GM21367 (cell line): ENCODE measurements around the gene BMS1.
"Not testable (repeated sequence)": the region's sequence is repeated elsewhere in the genome, so short reads cannot be mapped to it uniquely, and the experiment has no call there.

Source experiments
- ATAC-seq: cut with Tn5 transposase; IDR thresholded peaks from one replicate; pipeline ENCODE4 v1.9.1; 2021; ENCODE audit not compliant: unreplicated experiment

Gene BMS1

GRCh38 chr10:42865716-42866114 lies 83.1 kb downstream of the BMS1 start:
- ATAC-seq = no peak

- no peak for ATAC-seq
These were observed 83.8 kb downstream of the BMS1 start for GRCh38 chr10:42866115-42866995.

GRCh38 chr10:42867571-42867970 lies 85.0 kb downstream of the BMS1 start:
- ATAC-seq = no peak

- ATAC-seq = no peak
These were observed 85.9 kb downstream of the BMS1 start for GRCh38 chr10:42868530-42868929.

GRCh38 chr10:42869977-42870350 lies 87.4 kb downstream of the BMS1 start:
- ATAC-seq = no peak

- ATAC-seq = not testable (repeated sequence)
These were observed 88.6 kb downstream of the BMS1 start for GRCh38 chr10:42871138-42871641.

- no peak for ATAC-seq
These were observed 89.2 kb downstream of the BMS1 start for GRCh38 chr10:42871823-42872222.

- ATAC-seq = no peak
These were observed 90.4 kb downstream of the BMS1 start for GRCh38 chr10:42872865-42873435.

- no peak for ATAC-seq
These were observed 92.3 kb downstream of the BMS1 start for GRCh38 chr10:42874713-42875387.

GRCh38 chr10:42875388-42875755 lies 92.8 kb downstream of the BMS1 start:
- no peak for ATAC-seq

GRCh38 chr10:42875798-42876341 lies 93.3 kb downstream of the BMS1 start:
- no peak for ATAC-seq

- no peak for ATAC-seq
These were observed 93.9 kb downstream of the BMS1 start for GRCh38 chr10:42876476-42876875.

- ATAC-seq = no peak
These were observed 94.3 kb downstream of the BMS1 start for GRCh38 chr10:42876945-42877344.

- ATAC-seq = no peak
These were observed 95.0 kb downstream of the BMS1 start for GRCh38 chr10:42877496-42878030.

- ATAC-seq = no peak
These were observed 95.7 kb downstream of the BMS1 start for GRCh38 chr10:42878134-42878820.

- no peak for ATAC-seq
These were observed 96.2 kb downstream of the BMS1 start for GRCh38 chr10:42878821-42879195.

GRCh38 chr10:42879380-42880254 lies 97.0 kb downstream of the BMS1 start:
- ATAC-seq = no peak

GRCh38 chr10:42880255-42880620 lies 97.6 kb downstream of the BMS1 start:
- no peak for ATAC-seq

GRCh38 chr10:42882597-42882996 lies 100.0 kb downstream of the BMS1 start:
- ATAC-seq = no peak
